Measurements from ENCODE around the gene DNAJC5G.
A peak's percentile ranks its signal among the peaks of the same experiment; 100 is the strongest.
"Not testable (repeated sequence)": the region's sequence is repeated elsewhere in the genome, so short reads cannot be mapped to it uniquely, and the experiment has no call there.

Gene DNAJC5G

GRCh38 chr2:27290549-27290948 lies 15.3 kb downstream of the DNAJC5G start:
- POLR2A ChIA-PET: interaction anchor here (0.7 kb wide), 1 partner anchor 79 kb away, joined by 4 read pairs; the partner anchor contains the start of genes ATRAID and SLC5A6
- CTCF ChIA-PET: interaction anchor here (2.4 to 5.9 kb wide), 2 partner anchors 10 to 26 kb away, joined by 10 to 31 read pairs; no protein-coding TSS in a partner anchor
- no peak for DNase-seq (ENCODE audit: extremely low spot score)
- no peak for TF ChIP-seq FOXM1 (IDR thresholded peaks at IDR 0.05; ENCODE audit: borderline replicate concordance)

- TF ChIP-seq BHLHE40 (IDR thresholded peaks at IDR 0.05; ENCODE audit: borderline replicate concordance): no peak
- no peak for TF ChIP-seq SUZ12 (IDR thresholded peaks at IDR 0.05)
- TF ChIP-seq TARDBP (IDR thresholded peaks at IDR 0.05): no peak
- no peak for TF ChIP-seq L3MBTL2 (conservative IDR thresholded peaks at IDR 0.05)
- no peak for TF ChIP-seq ZNF384 (IDR thresholded peaks at IDR 0.05)
- no peak for TF ChIP-seq HDGF (IDR thresholded peaks at IDR 0.05; ENCODE audit: borderline replicate concordance)
- TF ChIP-seq PKNOX1 (IDR thresholded peaks at IDR 0.05): no peak
- TF ChIP-seq FOXM1 (IDR thresholded peaks at IDR 0.05; ENCODE audit: borderline replicate concordance): no peak
- TF ChIP-seq FOXA1 (IDR thresholded peaks at IDR 0.05): no peak
- no peak for TF ChIP-seq CTBP1 (IDR thresholded peaks at IDR 0.05; ENCODE audit: borderline replicate concordance)
- no peak for TF ChIP-seq FOXK2 (IDR thresholded peaks at IDR 0.05)
- no peak for TF ChIP-seq NFRKB (IDR thresholded peaks at IDR 0.05)
- TF ChIP-seq ELF4 (IDR thresholded peaks at IDR 0.05): no peak
- TF ChIP-seq ARNT (IDR thresholded peaks at IDR 0.05): no peak
- no peak for TF ChIP-seq LEF1 (IDR thresholded peaks at IDR 0.05; ENCODE audit: borderline replicate concordance)
- TF ChIP-seq SP1 (IDR thresholded peaks at IDR 0.05): no peak
- CTCF ChIA-PET: interaction anchor here (0.6 to 5.9 kb wide), 8 partner anchors 10 to 330 kb away, joined by 3 to 31 read pairs (median 6); no protein-coding TSS in a partner anchor
- POLR2A ChIA-PET: interaction anchor here (1.1 to 3.1 kb wide), 4 partner anchors 11 to 44 kb away, joined by 6 to 17 read pairs (median 10); partner anchors contain the start of gene MPV17
- DNase-seq (ENCODE audit: extremely low spot score): peak; percentile 26
These were observed 16.6 kb downstream of the DNAJC5G start for GRCh38 chr2:27291865-27292264.

GRCh38 chr2:27294928-27295327 lies 19.7 kb downstream of the DNAJC5G start:
- ChIA-PET POLR2A (no interaction called here), CTCF (no interaction called here)
- no peak for DNase-seq (ENCODE audit: extremely low spot score)
- TF ChIP-seq ZNF384 (IDR thresholded peaks at IDR 0.05) (no peak), FOXM1 (IDR thresholded peaks at IDR 0.05; ENCODE audit: borderline replicate concordance) (no peak), SUZ12 (IDR thresholded peaks at IDR 0.05) (no peak), LEF1 (IDR thresholded peaks at IDR 0.05; ENCODE audit: borderline replicate concordance) (no peak), PKNOX1 (IDR thresholded peaks at IDR 0.05) (no peak), ARNT (IDR thresholded peaks at IDR 0.05) (no peak), L3MBTL2 (conservative IDR thresholded peaks at IDR 0.05) (no peak), CTBP1 (IDR thresholded peaks at IDR 0.05; ENCODE audit: borderline replicate concordance) (no peak), ELF4 (IDR thresholded peaks at IDR 0.05) (no peak), FOXK2 (IDR thresholded peaks at IDR 0.05) (no peak), HDGF (IDR thresholded peaks at IDR 0.05; ENCODE audit: borderline replicate concordance) (no peak)

- TF ChIP-seq BHLHE40 (IDR thresholded peaks at IDR 0.05; ENCODE audit: borderline replicate concordance) (no peak), NFRKB (IDR thresholded peaks at IDR 0.05) (no peak), HDGF (IDR thresholded peaks at IDR 0.05; ENCODE audit: borderline replicate concordance) (no peak), TARDBP (IDR thresholded peaks at IDR 0.05) (no peak), FOXA1 (IDR thresholded peaks at IDR 0.05) (no peak), LEF1 (IDR thresholded peaks at IDR 0.05; ENCODE audit: borderline replicate concordance) (no peak), ZNF384 (IDR thresholded peaks at IDR 0.05) (no peak), PKNOX1 (IDR thresholded peaks at IDR 0.05) (no peak), L3MBTL2 (conservative IDR thresholded peaks at IDR 0.05) (no peak)
- CTCF ChIA-PET: no interaction called here
- POLR2A ChIA-PET: no interaction called here
- no peak for DNase-seq (ENCODE audit: extremely low spot score)
These were observed 21.2 kb downstream of the DNAJC5G start for GRCh38 chr2:27296481-27296880.

GRCh38 chr2:27297195-27297594 lies 22.0 kb downstream of the DNAJC5G start:
- ChIA-PET CTCF (no interaction called here), POLR2A (no interaction called here)
- TF ChIP-seq PKNOX1 (IDR thresholded peaks at IDR 0.05) (no peak), FOXK2 (IDR thresholded peaks at IDR 0.05) (no peak), SP1 (IDR thresholded peaks at IDR 0.05) (no peak), ELF4 (IDR thresholded peaks at IDR 0.05) (no peak)
- DNase-seq (ENCODE audit: extremely low spot score): no peak

GRCh38 chr2:27298391-27299080 lies 23.3 kb downstream of the DNAJC5G start:
- CTCF ChIA-PET: interaction anchor here (0.6 kb wide), 1 partner anchor 337 kb away, joined by 3 read pairs; no protein-coding TSS in a partner anchor
- TF ChIP-seq TARDBP (IDR thresholded peaks at IDR 0.05) (no peak), ARNT (IDR thresholded peaks at IDR 0.05) (no peak), FOXK2 (IDR thresholded peaks at IDR 0.05) (no peak), HDGF (IDR thresholded peaks at IDR 0.05; ENCODE audit: borderline replicate concordance) (no peak), ZNF384 (IDR thresholded peaks at IDR 0.05) (no peak), BHLHE40 (IDR thresholded peaks at IDR 0.05; ENCODE audit: borderline replicate concordance) (no peak), LEF1 (IDR thresholded peaks at IDR 0.05; ENCODE audit: borderline replicate concordance) (no peak), SUZ12 (IDR thresholded peaks at IDR 0.05) (no peak), CTBP1 (IDR thresholded peaks at IDR 0.05; ENCODE audit: borderline replicate concordance) (no peak), ELF4 (IDR thresholded peaks at IDR 0.05) (no peak), SP1 (IDR thresholded peaks at IDR 0.05) (no peak), FOXA1 (IDR thresholded peaks at IDR 0.05) (no peak), NFRKB (IDR thresholded peaks at IDR 0.05) (no peak), L3MBTL2 (conservative IDR thresholded peaks at IDR 0.05) (no peak), PKNOX1 (IDR thresholded peaks at IDR 0.05) (no peak), FOXM1 (IDR thresholded peaks at IDR 0.05; ENCODE audit: borderline replicate concordance) (no peak)

GRCh38 chr2:27300606-27301005 lies 25.4 kb downstream of the DNAJC5G start:
- ChIA-PET POLR2A (interaction anchor here (0.9 kb wide), 1 partner anchor 16 kb away, joined by 3 read pairs; no protein-coding TSS in a partner anchor), CTCF (interaction anchor here (1.3 to 3.4 kb wide), 2 partner anchors 8 to 21 kb away, joined by 4 to 28 read pairs; no protein-coding TSS in a partner anchor)
- not testable (repeated sequence) for DNase-seq (ENCODE audit: extremely low spot score)

More at GRCh38 chr2:27298391-27299080, 23.3 kb downstream of the DNAJC5G start:
- no peak for DNase-seq (ENCODE audit: extremely low spot score)
- POLR2A ChIA-PET: no interaction called here
